ENCODE measurements around the gene C6orf136.
A peak's percentile ranks its signal among the peaks of the same experiment; 100 is the strongest.
"Not testable (repeated sequence)": the region's sequence is repeated elsewhere in the genome, so short reads cannot be mapped to it uniquely, and the experiment has no call there.

The C6orf136 gene

DNA sequence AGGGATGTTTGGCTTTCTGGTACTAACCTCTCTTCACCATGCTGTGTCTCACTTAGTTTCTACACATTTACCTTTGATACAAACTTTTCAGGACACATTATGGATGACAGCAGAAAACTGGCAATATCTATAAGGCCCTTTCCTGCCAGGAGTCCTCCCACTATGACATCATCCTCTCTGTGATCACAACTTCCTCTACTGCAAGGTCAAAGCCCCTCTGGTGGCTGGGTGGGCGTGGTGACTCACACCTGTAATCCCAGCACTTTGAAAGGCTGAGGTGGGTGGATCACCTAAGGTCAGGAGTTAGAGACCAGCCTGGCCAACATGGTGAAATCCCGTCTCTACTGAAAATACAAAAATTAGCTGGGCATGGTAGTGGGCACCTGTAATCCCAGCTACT is 19.4 kb downstream of the C6orf136 start:
- not testable (repeated sequence) for H2BK120ac ChIP-seq (ENCODE audit: low read depth, low read length); H3K9ac ChIP-seq (ENCODE audit: low read depth, low read length, poor library complexity); H2BK15ac ChIP-seq (ENCODE audit: low read length); DNase-seq (ENCODE audit: low spot score); H4K8ac ChIP-seq (ENCODE audit: low read depth, low read length); H3K27ac ChIP-seq (replicated peaks; ENCODE audit: low read length); H3K4me3 ChIP-seq (ENCODE audit: low read length in 2 of 2); H3K4me1 ChIP-seq (ENCODE audit: control insufficient read depth in 2 of 2, insufficient read depth in 1 of 2, low read depth in 1 of 2, low read length in 2 of 2); H2AK5ac ChIP-seq (ENCODE audit: low read depth, low read length); H3K9me3 ChIP-seq (replicated peaks in 1 of 2; ENCODE audit: control insufficient read depth in 2 of 2, insufficient read depth in 1 of 2, low read depth in 1 of 2, low read length in 2 of 2); H3K14ac ChIP-seq (ENCODE audit: low read length); H3K4me2 ChIP-seq (ENCODE audit: insufficient read depth, low read length, poor library complexity, severe bottlenecking); H2AFZ ChIP-seq (ENCODE audit: low read length); H3K27me3 ChIP-seq (ENCODE audit: control insufficient read depth in 3 of 3, insufficient read depth in 3 of 3, low read depth in 1 of 3, low read length in 3 of 3); H3K79me1 ChIP-seq (ENCODE audit: low read depth, low read length); H4K91ac ChIP-seq (ENCODE audit: low read depth, low read length, poor library complexity); H3K4ac ChIP-seq (ENCODE audit: low read length); H3K23ac ChIP-seq (ENCODE audit: low read depth, low read length, poor library complexity); H2BK5ac ChIP-seq (ENCODE audit: low read length); H3K18ac ChIP-seq (ENCODE audit: low read length); H2BK12ac ChIP-seq (ENCODE audit: low read length)
- WGBS, 2 donors (ENCODE audit: extremely low coverage in 2 of 2, insufficient read length in 2 of 2, insufficient replicate concordance in 1 of 2) = no CpG with 5 or more reads among the region's 2 CpGs
- peaks cover 45 to 89% of the 10 kb centered on the region in 2 donors for H3K36me3 ChIP-seq (replicated peaks in 1 of 2; ENCODE audit: control insufficient read depth in 2 of 2, insufficient read depth in 2 of 2, low read length in 2 of 2)

DNA sequence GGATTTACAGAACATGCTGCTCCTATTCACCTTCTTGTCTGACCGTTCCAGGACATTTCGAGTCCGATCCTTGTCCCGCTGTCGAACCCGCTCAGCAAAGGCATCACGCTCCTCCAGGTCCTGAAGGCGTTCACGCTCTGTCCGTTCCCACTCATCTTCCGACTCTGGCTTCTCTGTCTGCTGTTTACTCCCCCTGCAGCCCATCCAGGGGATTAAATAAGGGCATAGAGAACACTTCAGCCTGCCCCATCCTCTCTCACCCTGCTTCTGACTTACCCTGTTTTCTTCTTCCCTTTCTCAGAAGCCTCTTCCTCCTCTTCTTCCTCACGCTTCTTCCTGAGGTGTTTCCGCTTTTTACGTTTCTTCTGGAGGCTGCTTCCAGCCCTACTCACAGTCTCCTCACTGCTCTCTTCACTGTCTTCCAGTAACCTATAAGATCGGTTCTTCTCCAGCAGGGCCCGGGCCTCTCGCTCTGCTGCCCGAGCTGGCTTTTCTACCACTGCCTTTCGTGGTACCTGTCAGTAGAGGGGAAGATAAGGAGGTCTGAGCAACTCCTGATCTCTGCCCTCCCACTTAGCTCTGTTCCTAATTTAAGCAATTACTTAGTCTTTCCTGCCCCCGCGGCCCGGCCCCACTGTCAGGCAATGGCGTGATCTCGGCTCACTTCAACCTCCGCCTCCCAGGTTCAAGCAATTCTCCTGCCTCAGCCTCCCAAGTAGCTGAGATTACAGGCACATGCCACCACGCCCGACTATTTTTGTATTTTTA is 24.0 kb downstream of the C6orf136 start:
- Histone ChIP-seq H2BK15ac (ENCODE audit: low read length) (no peak overlapping the region), H3K36me3 (replicated peaks in 1 of 2; ENCODE audit: control insufficient read depth in 2 of 2, insufficient read depth in 2 of 2, low read length in 2 of 2) (peaks cover 13 to 49% of the 10 kb centered on the region in 2 donors), H3K4me1 (ENCODE audit: control insufficient read depth in 2 of 2, insufficient read depth in 1 of 2, low read depth in 1 of 2, low read length in 2 of 2) (peaks cover 0 to 4% of the 10 kb centered on the region in 2 donors), H3K79me1 (ENCODE audit: low read depth, low read length) (peaks cover 7% of the 10 kb centered on the region), H3K4ac (ENCODE audit: low read length) (no peak overlapping the region), H4K91ac (ENCODE audit: low read depth, low read length, poor library complexity) (no peak overlapping the region), H2AK5ac (ENCODE audit: low read depth, low read length) (no peak overlapping the region), H3K4me3 (ENCODE audit: low read length in 2 of 2) (no peak overlapping the region), H3K14ac (ENCODE audit: low read length) (no peak overlapping the region), H2BK120ac (ENCODE audit: low read depth, low read length) (no peak overlapping the region), H3K27ac (replicated peaks; ENCODE audit: low read length) (no peak overlapping the region), H3K4me2 (ENCODE audit: insufficient read depth, low read length, poor library complexity, severe bottlenecking) (no peak overlapping the region), H3K23ac (ENCODE audit: low read depth, low read length, poor library complexity) (no peak overlapping the region), H3K18ac (ENCODE audit: low read length) (no peak overlapping the region), H2BK5ac (ENCODE audit: low read length) (no peak overlapping the region), H4K8ac (ENCODE audit: low read depth, low read length) (no peak overlapping the region), H2AFZ (ENCODE audit: low read length) (no peak overlapping the region), H3K9ac (ENCODE audit: low read depth, low read length, poor library complexity) (peak overlapping the region; percentile 44), H2BK12ac (ENCODE audit: low read length) (no peak overlapping the region), H3K9me3 (replicated peaks in 1 of 2; ENCODE audit: control insufficient read depth in 2 of 2, insufficient read depth in 1 of 2, low read depth in 1 of 2, low read length in 2 of 2) (no peaks in the 10 kb centered on the region), H3K27me3 (ENCODE audit: control insufficient read depth in 3 of 3, insufficient read depth in 3 of 3, low read depth in 1 of 3, low read length in 3 of 3) (no peaks in the 10 kb centered on the region)
- no peak for DNase-seq (ENCODE audit: low spot score)
- WGBS, 2 donors (ENCODE audit: extremely low coverage in 2 of 2, insufficient read length in 2 of 2, insufficient replicate concordance in 1 of 2) = no CpG with 5 or more reads among the region's 27 CpGs

DNA sequence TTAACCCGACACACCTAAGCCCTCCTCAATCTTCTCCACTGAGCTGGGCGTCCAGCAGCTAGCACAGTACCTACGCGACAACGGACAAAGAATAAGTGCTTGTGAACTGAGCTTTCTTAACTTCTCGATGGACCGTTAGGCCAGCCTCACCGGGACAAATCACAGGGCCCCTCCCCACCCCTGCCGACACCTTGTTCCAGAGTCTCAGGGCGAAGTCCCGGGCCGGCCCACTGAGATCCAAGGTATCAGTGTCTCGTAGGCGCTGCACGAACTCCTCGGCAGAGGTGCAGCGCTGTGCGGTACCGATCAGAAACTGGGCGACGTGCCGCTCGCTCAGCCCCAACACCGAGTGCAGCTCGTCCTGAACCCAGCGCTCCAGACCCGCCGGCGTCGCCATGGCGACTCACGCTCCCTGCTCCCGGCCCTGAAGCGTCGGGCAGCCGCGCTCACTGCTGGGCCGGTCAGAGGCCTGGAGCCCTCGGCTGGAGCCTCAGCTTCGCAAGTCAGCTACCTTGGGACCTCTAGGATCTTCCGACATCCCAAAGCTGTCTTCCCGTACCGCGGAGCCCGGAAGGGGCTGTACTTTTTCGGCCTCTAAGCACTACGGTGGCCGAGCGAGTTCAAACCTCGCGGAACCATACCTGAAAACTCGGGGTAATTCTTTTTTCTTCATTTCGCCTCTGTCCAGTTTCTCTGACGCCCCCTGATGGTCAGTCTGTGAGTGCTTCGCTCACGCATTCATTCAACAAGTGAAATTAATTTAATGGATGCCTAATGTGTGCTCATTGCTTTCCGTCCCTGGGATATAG is 25.7 kb downstream of the C6orf136 start, which contains the start of gene DHX16:
Gene DHX16, minus strand, starts transcription at position 562 of the 809 bp plus-strand sequence. Its CDS starts 165 bp downstream, at position 397.
- Histone ChIP-seq H3K9me3 (replicated peaks in 1 of 2; ENCODE audit: control insufficient read depth in 2 of 2, insufficient read depth in 1 of 2, low read depth in 1 of 2, low read length in 2 of 2) (no peaks in the 10 kb centered on the region), H3K4me2 (ENCODE audit: insufficient read depth, low read length, poor library complexity, severe bottlenecking) (peak within 1 kb of the TSS; percentile 79), H2BK12ac (ENCODE audit: low read length) (no peak within 1 kb of the TSS), H2BK5ac (ENCODE audit: low read length) (peak within 1 kb of the TSS; percentile 88), H3K23ac (ENCODE audit: low read depth, low read length, poor library complexity) (peak within 1 kb of the TSS; percentile 76), H3K4ac (ENCODE audit: low read length) (no peak within 1 kb of the TSS), H2AK5ac (ENCODE audit: low read depth, low read length) (peak within 1 kb of the TSS; percentile 58), H3K9ac (ENCODE audit: low read depth, low read length, poor library complexity) (peak within 1 kb of the TSS; percentile 99), H2BK120ac (ENCODE audit: low read depth, low read length) (no peak within 1 kb of the TSS), H3K27me3 (ENCODE audit: control insufficient read depth in 3 of 3, insufficient read depth in 3 of 3, low read depth in 1 of 3, low read length in 3 of 3) (no peaks in the 10 kb centered on the region), H3K4me1 (ENCODE audit: control insufficient read depth in 2 of 2, insufficient read depth in 1 of 2, low read depth in 1 of 2, low read length in 2 of 2) (peaks cover 0 to 4% of the 10 kb centered on the region in 2 donors), H3K27ac (replicated peaks; ENCODE audit: low read length) (peak within 1 kb of the TSS; percentile 54), H3K79me1 (ENCODE audit: low read depth, low read length) (peaks cover 7% of the 10 kb centered on the region), H3K14ac (ENCODE audit: low read length) (peak within 1 kb of the TSS; percentile 83), H2AFZ (ENCODE audit: low read length) (peak within 1 kb of the TSS; percentile 87), H3K4me3 (ENCODE audit: low read length in 2 of 2) (peak within 1 kb of the TSS; percentile 85 to 97), H4K8ac (ENCODE audit: low read depth, low read length) (no peak within 1 kb of the TSS), H3K36me3 (replicated peaks in 1 of 2; ENCODE audit: control insufficient read depth in 2 of 2, insufficient read depth in 2 of 2, low read length in 2 of 2) (peaks cover 27 to 50% of the 10 kb centered on the region in 2 donors), H2BK15ac (ENCODE audit: low read length) (no peak within 1 kb of the TSS), H4K91ac (ENCODE audit: low read depth, low read length, poor library complexity) (no peak within 1 kb of the TSS), H3K18ac (ENCODE audit: low read length) (peak within 1 kb of the TSS; percentile 79)
- peak; percentile 94 for DNase-seq (ENCODE audit: low spot score)
- no CpG with 5 or more reads among the region's 57 CpGs for WGBS, 2 donors (ENCODE audit: extremely low coverage in 2 of 2, insufficient read length in 2 of 2, insufficient replicate concordance in 1 of 2)
